CD14-positive monocyte (primary cell): ENCODE results near the gene SLC30A3. TPM values are rescaled to one million over a fixed set of nuclear protein-coding genes. Genes with fewer than 3 reads are reported as not detected.

ENCODE experiments used
- DNase-seq, 3 donors: peaks; one replicate each; pipeline ENCODE4 v3.0.0-alpha.2; 2011 to 2022
- H2AFZ ChIP-seq: 2 replicates; pipeline ENCODE4 v1.6.0; 2012; ENCODE audit warnings: mild to moderate bottlenecking, low read depth, low read length, inconsistent platforms; ENCODE audit not compliant: insufficient read depth, poor library complexity, severe bottlenecking
- H3K27ac ChIP-seq, 2 donors: 1 replicate in 1 of 2; 2 replicates in 1 of 2; pipeline ENCODE4 v1.5.1; 2012 to 2013; ENCODE audit warnings: low read length in 2 of 2, control low read depth in 1 of 2, inconsistent platforms in 1 of 2, low read depth in 1 of 2, mild to moderate bottlenecking in 1 of 2
- H3K27me3 ChIP-seq, 2 donors: one replicate each; pipeline versions ENCODE4 v1.6.0 to v1.6.1; 2011 to 2013; ENCODE audit warnings: low read length in 2 of 2; ENCODE audit not compliant: control insufficient read depth in 2 of 2, insufficient read depth in 2 of 2
- H3K36me3 ChIP-seq, 2 donors: replicated peaks in 1 of 2; 1 replicate in 1 of 2; 2 replicates in 1 of 2; pipeline versions ENCODE4 v1.5.1 to v1.6.1; 2012 to 2013; ENCODE audit warnings: low read length in 2 of 2, control low read depth in 1 of 2, inconsistent platforms in 1 of 2, mild to moderate bottlenecking in 1 of 2; ENCODE audit not compliant: insufficient read depth in 2 of 2, control insufficient read depth in 1 of 2
- H3K4me1 ChIP-seq, 2 donors: 1 replicate in 1 of 2; 2 replicates in 1 of 2; pipeline versions ENCODE4 v1.5.1 to v1.6.1; 2012 to 2013; ENCODE audit warnings: low read length in 2 of 2, control low read depth in 1 of 2, inconsistent platforms in 1 of 2, mild to moderate bottlenecking in 1 of 2, moderate library complexity in 1 of 2; ENCODE audit not compliant: insufficient read depth in 2 of 2, control insufficient read depth in 1 of 2
- H3K4me2 ChIP-seq: replicated peaks from 2 replicates; pipeline ENCODE3; 2012; ENCODE audit warnings: low read length, moderate library complexity, mild to moderate bottlenecking; ENCODE audit not compliant: poor library complexity, severe bottlenecking; ENCODE audit errors: extremely low read depth
- H3K4me3 ChIP-seq, 3 experiments: fragments of 200-600 bp in 1 of 3; sonication (generic) in 1 of 3; replicated peaks in 1 of 3; 1 replicate in 2 of 3; 2 replicates in 1 of 3; pipeline ENCODE4 v1.5.1; 2011 to 2013; ENCODE audit warnings: low read length in 3 of 3, mild to moderate bottlenecking in 3 of 3, control low read depth in 2 of 3, low read depth in 2 of 3, inconsistent platforms in 1 of 3, moderate library complexity in 1 of 3
- H3K79me2 ChIP-seq: 2 replicates; pipeline ENCODE4 v1.6.0; 2012; ENCODE audit warnings: mild to moderate bottlenecking, control low read depth, inconsistent platforms, low read length, moderate library complexity; ENCODE audit not compliant: insufficient read depth
- H3K9ac ChIP-seq: 2 replicates; pipeline ENCODE4 v1.6.0; 2017; ENCODE audit warnings: low read length, mild to moderate bottlenecking; ENCODE audit not compliant: insufficient read depth, poor library complexity, severe bottlenecking
- H3K9me3 ChIP-seq, 2 donors: replicated peaks in 1 of 2; 1 replicate in 1 of 2; 2 replicates in 1 of 2; pipeline versions ENCODE4 v1.5.1 to v1.6.1; 2012 to 2013; ENCODE audit warnings: low read length in 2 of 2, control low read depth in 1 of 2; ENCODE audit not compliant: control insufficient read depth in 1 of 2, insufficient read depth in 1 of 2
- H4K20me1 ChIP-seq: 2 replicates; pipeline ENCODE4 v1.6.0; 2012; ENCODE audit warnings: mild to moderate bottlenecking, low read length, control low read depth, moderate library complexity; ENCODE audit not compliant: insufficient read depth
- H3K27ac Mint-ChIP-seq, 7 donors: one replicate each; pipeline ENCODE4 v1.8.0; 2020; ENCODE audit warnings: mild to moderate bottlenecking in 7 of 7, mixed read lengths in 7 of 7, moderate library complexity in 6 of 7, inconsistent platforms in 2 of 7
- H3K27me3 Mint-ChIP-seq, 3 donors: one replicate each; pipeline ENCODE4 v1.8.0; 2021 to 2022; ENCODE audit warnings: low read depth in 3 of 3, mild to moderate bottlenecking in 3 of 3, mixed read lengths in 3 of 3, moderate library complexity in 3 of 3, inconsistent platforms in 1 of 3
- H3K36me3 Mint-ChIP-seq, 2 donors: one replicate each; pipeline ENCODE4 v1.8.0; 2020; ENCODE audit warnings: mixed read lengths in 2 of 2, inconsistent platforms in 1 of 2, mild to moderate bottlenecking in 1 of 2
- H3K4me1 Mint-ChIP-seq: one replicate; pipeline ENCODE4 v1.8.0; 2020; ENCODE audit warnings: mild to moderate bottlenecking, mixed read lengths
- H3K4me3 Mint-ChIP-seq, 2 donors: one replicate each; pipeline ENCODE4 v1.8.0; 2020; ENCODE audit warnings: mild to moderate bottlenecking in 2 of 2, mixed read lengths in 2 of 2, moderate library complexity in 1 of 2
- H3K9me3 Mint-ChIP-seq, 7 donors: one replicate each; pipeline ENCODE4 v1.8.0; 2020 to 2022; ENCODE audit warnings: mixed read lengths in 7 of 7, mild to moderate bottlenecking in 6 of 7, moderate library complexity in 6 of 7, inconsistent platforms in 2 of 7
- WGBS: methylation state at CpG from one replicate; pipeline ENCODE4 v1.1.5; 2013; ENCODE audit warnings: missing lambda C conversion rate; ENCODE audit not compliant: insufficient coverage; 5-methylcytosine and 5-hydroxymethylcytosine counted together
- intact Hi-C, 2 donors: fragments of 100-400 bp; cut with micrococcal nuclease; formaldehyde crosslinking; loops; one replicate each; pipeline versions ENCODE4 v1.15.0 to v1.15.1; 2023
- polyA plus RNA-seq, 3 donors: library from polyadenylated mRNA; depleted of rRNA in 1 of 3; unstranded in 2 of 3; stranded (reverse) in 1 of 3; fragments of 300-500 nt in 2 of 3; fragments of >200 nt in 1 of 3; fragmentation: Illumina TruSeq in 2 of 3; gene quantifications; 1 replicate in 2 of 3; 2 replicates in 1 of 3; pipeline ENCODE4 v1.2.3, GENCODE V29; 2012 to 2021
- TF ChIP-seq, protein P1 (sequence below): fragments of 200-600 bp; IDR thresholded peaks from one replicate; pipeline ENCODE4 v1.8.0; 2022; ENCODE audit warnings: antibody characterized with exemption, mild to moderate bottlenecking

SLC30A3 gene
- polyA plus RNA-seq, 3 donors = 0.08 TPM; not detected in 2

DNA sequence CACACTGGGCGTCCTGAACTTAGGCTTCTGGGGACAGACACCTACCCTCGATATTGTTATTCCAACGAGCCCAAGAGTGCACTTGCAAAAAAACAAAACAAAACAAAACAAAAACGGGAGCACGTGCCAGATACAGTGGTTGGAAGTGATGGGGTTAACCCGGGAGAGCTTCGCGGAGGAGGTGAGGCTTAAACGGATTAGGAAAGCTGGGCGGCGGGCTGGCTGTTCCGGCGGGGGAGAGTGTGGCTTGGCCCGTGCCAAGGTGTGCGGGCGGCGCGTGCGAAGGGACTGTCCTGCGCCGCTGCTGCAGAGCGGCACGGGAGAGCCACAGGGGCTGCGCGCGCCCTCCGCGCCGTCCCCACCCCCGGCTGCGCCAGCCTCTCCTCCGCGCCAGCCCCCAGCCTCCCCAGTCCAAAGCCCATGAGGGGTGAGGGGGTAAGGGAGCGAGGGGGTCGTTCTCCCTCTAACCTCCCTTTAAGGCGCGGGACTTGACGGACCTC is 1.5 kb upstream of the SLC30A3 start:
- 1% methylated on average over 25 of the region's 38 CpGs for WGBS
- Histone ChIP-seq H3K4me1 (peaks cover 26 to 38% of the 10 kb centered on the region in 2 donors), H3K36me3 (no peaks in the 10 kb centered on the region), H3K9ac (peak overlapping the region; percentile 19), H4K20me1 (no peaks in the 10 kb centered on the region), H3K27ac (no peak overlapping the region), H3K27me3 (peaks cover 60 to 70% of the 10 kb centered on the region in 2 donors), H2AFZ (peak overlapping the region; percentile 84), H3K4me3 (peak overlapping the region; percentile 24 to 74 (median 43)), H3K4me2 (peak overlapping the region; percentile 96), H3K79me2 (no peaks in the 10 kb centered on the region), H3K9me3 (peaks cover 0 to 36% of the 10 kb centered on the region in 2 donors)
- peak in 1 of 3 donors; percentile 26 for DNase-seq
- intact Hi-C loops = no loop called here
- H3K9me3 Mint-ChIP-seq = peaks cover 0 to 18% (median 13%) of the 10 kb centered on the region in 7 donors
- TF ChIP-seq, protein P1, sequence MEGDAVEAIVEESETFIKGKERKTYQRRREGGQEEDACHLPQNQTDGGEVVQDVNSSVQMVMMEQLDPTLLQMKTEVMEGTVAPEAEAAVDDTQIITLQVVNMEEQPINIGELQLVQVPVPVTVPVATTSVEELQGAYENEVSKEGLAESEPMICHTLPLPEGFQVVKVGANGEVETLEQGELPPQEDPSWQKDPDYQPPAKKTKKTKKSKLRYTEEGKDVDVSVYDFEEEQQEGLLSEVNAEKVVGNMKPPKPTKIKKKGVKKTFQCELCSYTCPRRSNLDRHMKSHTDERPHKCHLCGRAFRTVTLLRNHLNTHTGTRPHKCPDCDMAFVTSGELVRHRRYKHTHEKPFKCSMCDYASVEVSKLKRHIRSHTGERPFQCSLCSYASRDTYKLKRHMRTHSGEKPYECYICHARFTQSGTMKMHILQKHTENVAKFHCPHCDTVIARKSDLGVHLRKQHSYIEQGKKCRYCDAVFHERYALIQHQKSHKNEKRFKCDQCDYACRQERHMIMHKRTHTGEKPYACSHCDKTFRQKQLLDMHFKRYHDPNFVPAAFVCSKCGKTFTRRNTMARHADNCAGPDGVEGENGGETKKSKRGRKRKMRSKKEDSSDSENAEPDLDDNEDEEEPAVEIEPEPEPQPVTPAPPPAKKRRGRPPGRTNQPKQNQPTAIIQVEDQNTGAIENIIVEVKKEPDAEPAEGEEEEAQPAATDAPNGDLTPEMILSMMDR = no peak
- H3K4me1 Mint-ChIP-seq = peaks cover 29% of the 10 kb centered on the region
- peaks cover 22 to 28% (median 24%) of the 10 kb centered on the region in 3 donors for H3K27me3 Mint-ChIP-seq
- peak overlapping the region; percentile 81 to 97 for H3K4me3 Mint-ChIP-seq
- H3K27ac Mint-ChIP-seq = peak overlapping the region in 2 of 7 donors; percentile 5 to 11
- peaks cover 10 to 22% of the 10 kb centered on the region in 2 donors for H3K36me3 Mint-ChIP-seq

- Mint-ChIP-seq H3K4me1 (peaks cover 29% of the 10 kb centered on the region), H3K4me3 (peak overlapping the region; percentile 81 to 97), H3K36me3 (peaks cover 10 to 22% of the 10 kb centered on the region in 2 donors), H3K9me3 (peaks cover 0 to 18% (median 13%) of the 10 kb centered on the region in 7 donors), H3K27me3 (peaks cover 29 to 34% (median 29%) of the 10 kb centered on the region in 3 donors), H3K27ac (peak overlapping the region in 3 of 7 donors; percentile 11 to 75 (median 42))
- peaks cover 26 to 38% of the 10 kb centered on the region in 2 donors for H3K4me1 ChIP-seq
- TF ChIP-seq, protein P1 = no peak
- WGBS = 3% methylated on average over 22 of the region's 46 CpGs
- no peaks in the 10 kb centered on the region for H3K36me3 ChIP-seq
- no peaks in the 10 kb centered on the region for H4K20me1 ChIP-seq
- peak overlapping the region; percentile 96 for H3K4me2 ChIP-seq
- no peaks in the 10 kb centered on the region for H3K79me2 ChIP-seq
- H3K27ac ChIP-seq = no peak overlapping the region
- H3K4me3 ChIP-seq = peak overlapping the region in 2 of 3 experiments; percentile 36 to 74
- peak overlapping the region; percentile 84 for H2AFZ ChIP-seq
- intact Hi-C loops = no loop called here
- no peak overlapping the region for H3K9ac ChIP-seq
- peaks cover 60 to 73% of the 10 kb centered on the region in 2 donors for H3K27me3 ChIP-seq
- peaks cover 0 to 36% of the 10 kb centered on the region in 2 donors for H3K9me3 ChIP-seq
- no peak for DNase-seq
Observed at GRCh38 chr2:27263287-27264252, 723 bp upstream of the SLC30A3 start.
